ENCODE measurements around the gene ZNF394.

Gene ZNF394

DNA sequence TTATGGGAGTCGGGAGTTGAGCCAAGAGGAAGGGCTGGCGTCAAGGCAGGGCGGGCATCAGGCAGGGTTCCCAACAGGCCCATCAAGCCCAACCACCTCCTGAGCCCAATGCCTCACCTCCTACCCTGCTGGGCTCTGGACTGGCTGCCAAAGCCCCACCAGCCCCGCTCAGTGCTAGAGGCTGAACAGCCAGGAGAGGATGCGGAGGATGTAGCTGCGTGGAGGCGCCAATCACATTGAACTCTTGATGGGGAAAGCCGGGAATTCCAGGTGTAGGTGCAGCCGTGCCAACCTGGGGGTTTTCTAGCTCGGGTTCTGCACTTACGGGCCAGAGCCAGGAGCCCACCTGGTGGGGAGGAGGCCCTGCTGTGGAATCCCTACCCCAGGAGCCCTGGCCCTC is 47.0 kb downstream of the ZNF394 start:
- DNase-seq (ENCODE audit: extremely low read depth in 1 of 2, low read depth in 1 of 2) = no peak

GRCh38 chr7:99452541-99452940 is 47.5 kb downstream of the ZNF394 start:
- DNase-seq (ENCODE audit: extremely low read depth in 1 of 2, low read depth in 1 of 2) = no peak

DNA sequence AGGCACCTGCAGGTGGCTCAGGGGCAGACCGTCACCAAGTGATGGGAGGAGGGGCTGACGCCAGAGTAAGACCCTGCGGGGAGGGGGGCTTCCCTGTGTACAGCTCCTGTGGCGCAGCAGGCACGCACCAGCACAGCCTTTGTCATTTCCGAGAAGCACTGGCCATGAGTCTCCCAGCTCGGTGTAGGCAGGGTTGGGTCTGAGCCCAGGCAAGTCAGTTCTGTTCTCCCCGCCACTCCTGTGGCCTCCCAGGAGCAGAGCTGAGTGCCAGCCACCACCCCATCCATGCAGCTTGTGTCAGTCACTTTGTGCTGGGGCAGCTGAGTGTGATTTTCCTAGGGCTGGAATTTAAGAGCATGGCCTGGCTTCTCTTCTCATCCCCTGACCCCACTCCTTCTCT is 48.1 kb downstream of the ZNF394 start:
- DNase-seq (ENCODE audit: extremely low read depth in 1 of 2, low read depth in 1 of 2) = no peak

DNA sequence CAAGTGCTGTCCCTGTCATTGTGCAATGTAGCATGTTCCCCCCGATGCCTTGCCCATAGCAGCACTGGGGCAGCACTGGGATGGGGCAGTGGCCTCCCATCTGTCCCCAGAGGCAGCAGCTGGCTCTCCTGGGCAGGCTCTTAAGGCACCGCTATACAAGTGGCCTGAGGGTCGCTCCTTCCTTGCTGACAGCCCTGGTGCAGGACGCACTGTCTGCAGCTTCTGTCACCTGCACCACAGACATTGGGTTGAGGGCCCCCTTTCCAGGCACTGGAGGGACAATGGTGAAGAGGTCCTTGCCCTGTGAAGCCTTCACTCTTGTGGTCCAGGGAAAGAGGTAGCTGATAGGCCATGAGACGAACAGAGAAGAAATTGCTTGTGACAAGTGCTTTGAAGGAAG is 50.8 kb downstream of the ZNF394 start:
- DNase-seq (ENCODE audit: extremely low read depth in 1 of 2, low read depth in 1 of 2) = no peak

- no peak for DNase-seq (ENCODE audit: extremely low read depth in 1 of 2, low read depth in 1 of 2)
These were observed 51.2 kb downstream of the ZNF394 start for GRCh38 chr7:99448855-99449254.

DNA sequence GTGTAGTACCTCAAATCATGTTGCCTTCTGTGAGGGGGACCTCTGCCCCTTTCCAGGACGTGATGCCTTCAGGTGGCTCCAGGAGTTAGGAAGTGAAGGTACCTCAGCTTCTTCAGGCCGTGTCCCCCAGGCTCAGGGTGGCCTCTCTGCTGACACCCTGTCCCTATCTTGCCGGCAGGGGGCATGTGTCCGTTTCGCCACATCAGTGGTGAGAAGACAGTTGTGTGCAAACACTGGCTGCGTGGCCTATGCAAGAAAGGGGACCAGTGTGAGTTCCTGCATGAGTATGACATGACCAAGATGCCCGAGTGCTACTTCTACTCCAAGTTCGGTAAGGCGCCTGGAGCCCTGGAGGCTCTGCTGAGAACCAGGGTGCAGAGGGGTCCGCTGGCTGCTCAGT is 52.1 kb downstream of the ZNF394 start:
- no peak for DNase-seq (ENCODE audit: extremely low read depth in 1 of 2, low read depth in 1 of 2)

- no peak for DNase-seq (ENCODE audit: extremely low read depth in 1 of 2, low read depth in 1 of 2)
These were observed 54.0 kb downstream of the ZNF394 start for GRCh38 chr7:99446096-99446495.
